Measurements from ENCODE around the gene AHRR.

DNA sequence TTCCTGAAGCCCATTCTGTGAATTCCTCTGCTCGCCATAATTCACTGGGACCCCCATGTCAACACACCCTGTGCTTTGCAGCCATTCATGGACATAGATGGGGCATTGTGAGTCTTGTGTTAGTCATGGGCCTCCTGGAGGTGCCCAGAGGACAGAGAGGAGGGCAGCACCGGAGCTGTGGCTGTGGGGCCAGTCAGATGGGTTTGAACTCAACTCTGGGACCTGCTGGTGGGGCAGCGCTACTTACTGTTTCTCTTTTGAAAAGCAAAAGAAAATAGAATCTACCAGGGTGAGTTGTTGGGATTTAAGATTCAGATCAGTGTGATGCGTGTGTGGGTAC is 110.2 kb downstream of the AHRR start:
- TF ChIP-seq, protein P1, sequence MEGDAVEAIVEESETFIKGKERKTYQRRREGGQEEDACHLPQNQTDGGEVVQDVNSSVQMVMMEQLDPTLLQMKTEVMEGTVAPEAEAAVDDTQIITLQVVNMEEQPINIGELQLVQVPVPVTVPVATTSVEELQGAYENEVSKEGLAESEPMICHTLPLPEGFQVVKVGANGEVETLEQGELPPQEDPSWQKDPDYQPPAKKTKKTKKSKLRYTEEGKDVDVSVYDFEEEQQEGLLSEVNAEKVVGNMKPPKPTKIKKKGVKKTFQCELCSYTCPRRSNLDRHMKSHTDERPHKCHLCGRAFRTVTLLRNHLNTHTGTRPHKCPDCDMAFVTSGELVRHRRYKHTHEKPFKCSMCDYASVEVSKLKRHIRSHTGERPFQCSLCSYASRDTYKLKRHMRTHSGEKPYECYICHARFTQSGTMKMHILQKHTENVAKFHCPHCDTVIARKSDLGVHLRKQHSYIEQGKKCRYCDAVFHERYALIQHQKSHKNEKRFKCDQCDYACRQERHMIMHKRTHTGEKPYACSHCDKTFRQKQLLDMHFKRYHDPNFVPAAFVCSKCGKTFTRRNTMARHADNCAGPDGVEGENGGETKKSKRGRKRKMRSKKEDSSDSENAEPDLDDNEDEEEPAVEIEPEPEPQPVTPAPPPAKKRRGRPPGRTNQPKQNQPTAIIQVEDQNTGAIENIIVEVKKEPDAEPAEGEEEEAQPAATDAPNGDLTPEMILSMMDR (IDR thresholded peaks at IDR 0.05): no peak
- TF ChIP-seq POLR2A (IDR thresholded peaks at IDR 0.05): no peak
